RCC 7860 (cell line): ENCODE measurements around the gene ACP6.
"Not testable (repeated sequence)": the region's sequence is repeated elsewhere in the genome, so short reads cannot be mapped to it uniquely, and the experiment has no call there.

Source experiments
- DNase-seq: peaks from one replicate; pipeline ENCODE4 v3.0.0-alpha.2; 2015; ENCODE audit warnings: low spot score
- FAIRE-seq: peaks from 2 replicates; lab custom pipeline; 2012; peaks lifted over from hg19 to GRCh38; lab: Jason Lieb, UNC

ACP6 gene

GRCh38 chr1:147670319-147671001 is at the start of gene ACP6:
ACP6 (minus strand) TSS chr1:147670524; CDS start chr1:147670048, 476 bp downstream.
- FAIRE-seq (peak; percentile 71), DNase-seq (peak; percentile 87)

- no peak for DNase-seq
- FAIRE-seq = no peak
Measured at GRCh38 chr1:147719711-147720225, 49.4 kb upstream of the ACP6 start.

- no peak for FAIRE-seq
- no peak for DNase-seq
Measured at GRCh38 chr1:147719029-147719698, 48.8 kb upstream of the ACP6 start.

GRCh38 chr1:147717706-147718097 is 47.4 kb upstream of the ACP6 start:
- DNase-seq = no peak
- FAIRE-seq = no peak

GRCh38 chr1:147717051-147717705 is 46.9 kb upstream of the ACP6 start:
- peak; percentile 74 for DNase-seq
- peak; percentile 69 for FAIRE-seq

GRCh38 chr1:147712605-147713004 is 42.3 kb upstream of the ACP6 start:
- FAIRE-seq = no peak

GRCh38 chr1:147700042-147701006 is 30.0 kb upstream of the ACP6 start:
- peak; percentile 28 for DNase-seq
- FAIRE-seq = no peak

More at GRCh38 chr1:147712605-147713004, 42.3 kb upstream of the ACP6 start:
- no peak for DNase-seq

- no peak for DNase-seq
- FAIRE-seq = no peak
Measured at GRCh38 chr1:147699686-147700041, 29.3 kb upstream of the ACP6 start.

- DNase-seq (no peak), FAIRE-seq (no peak)
Measured at GRCh38 chr1:147683163-147683763, 12.9 kb upstream of the ACP6 start.

- not testable (repeated sequence) for FAIRE-seq
Measured at GRCh38 chr1:147680608-147681235, 10.4 kb upstream of the ACP6 start.

GRCh38 chr1:147677681-147678080 is 7.4 kb upstream of the ACP6 start:
- FAIRE-seq, DNase-seq: not testable (repeated sequence)

More at GRCh38 chr1:147680608-147681235, 10.4 kb upstream of the ACP6 start:
- not testable (repeated sequence) for DNase-seq

- DNase-seq (peak; percentile 78), FAIRE-seq (peak; percentile 68)
Measured at GRCh38 chr1:147676311-147677085, 6.2 kb upstream of the ACP6 start.

- FAIRE-seq = no peak
- no peak for DNase-seq
Measured at GRCh38 chr1:147673816-147674215, 3.5 kb upstream of the ACP6 start.

GRCh38 chr1:147673406-147673805 is 3.1 kb upstream of the ACP6 start:
- DNase-seq = no peak
- no peak for FAIRE-seq

GRCh38 chr1:147669469-147670318 is 630 bp downstream of the ACP6 start:
- FAIRE-seq (no peak), DNase-seq (peak; percentile 31)

GRCh38 chr1:147665521-147665920 is 4.8 kb downstream of the ACP6 start:
- DNase-seq (no peak), FAIRE-seq (no peak)

GRCh38 chr1:147664206-147664605 is 6.1 kb downstream of the ACP6 start:
- no peak for DNase-seq
- no peak for FAIRE-seq

GRCh38 chr1:147654511-147654910 is 15.8 kb downstream of the ACP6 start:
- FAIRE-seq (no peak), DNase-seq (no peak)
